Brain pericyte (primary cell): ENCODE results near the gene FKBP6.
"Not testable (repeated sequence)": the region's sequence is repeated elsewhere in the genome, so short reads cannot be mapped to it uniquely, and the experiment has no call there.

ENCODE experiments used
- DNase-seq: peaks from one replicate; pipeline ENCODE4 v3.0.0-alpha.2; 2012; ENCODE audit warnings: low read depth, low spot score

Gene FKBP6

DNA sequence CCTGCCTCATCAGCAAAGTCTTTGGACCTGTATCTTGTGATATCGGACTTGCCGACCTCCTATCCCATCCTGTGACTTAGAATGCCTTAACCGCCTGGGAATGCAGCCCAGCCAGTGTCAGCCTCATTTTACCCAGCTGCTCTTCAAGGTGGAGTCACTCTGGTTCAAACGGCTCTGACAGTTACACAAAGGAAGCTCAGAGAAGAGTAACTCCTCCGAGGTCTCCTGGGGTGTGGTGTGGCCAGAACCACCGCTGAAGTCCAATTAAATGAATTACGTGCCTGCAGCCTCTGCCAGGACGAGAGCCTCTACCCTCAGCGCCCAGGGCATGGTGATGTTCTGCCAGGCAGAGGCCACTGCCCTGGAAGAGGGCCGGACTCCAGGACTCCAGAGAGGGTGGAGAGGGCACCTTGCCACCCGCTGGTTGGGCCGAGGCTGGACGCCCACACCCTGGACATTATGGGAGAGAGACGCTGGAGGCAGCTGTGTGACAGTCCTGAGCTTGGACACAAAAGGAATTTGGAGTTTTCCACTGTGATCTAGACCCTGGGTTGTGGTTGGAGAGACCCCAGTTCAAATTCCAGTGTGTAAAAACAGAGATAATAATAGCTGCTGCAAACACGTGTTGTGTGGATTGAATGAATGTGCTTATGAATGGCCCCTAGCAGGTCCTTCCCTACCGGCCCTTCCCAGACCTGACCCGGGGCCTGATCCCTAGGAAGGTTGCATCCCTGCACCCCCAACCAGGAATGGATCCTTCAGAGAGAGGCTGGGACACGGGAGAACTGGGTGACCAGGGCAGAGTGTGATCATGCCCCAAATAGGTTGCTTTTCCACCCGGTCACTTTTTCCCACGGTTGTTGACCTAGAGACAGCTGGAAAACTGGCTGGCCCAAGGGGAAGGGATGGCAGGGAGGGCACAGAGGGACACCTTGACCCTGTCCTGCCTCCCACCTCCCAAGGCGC, 67.9 kb downstream of the FKBP6 start:
- DNase-seq: no peak

DNA sequence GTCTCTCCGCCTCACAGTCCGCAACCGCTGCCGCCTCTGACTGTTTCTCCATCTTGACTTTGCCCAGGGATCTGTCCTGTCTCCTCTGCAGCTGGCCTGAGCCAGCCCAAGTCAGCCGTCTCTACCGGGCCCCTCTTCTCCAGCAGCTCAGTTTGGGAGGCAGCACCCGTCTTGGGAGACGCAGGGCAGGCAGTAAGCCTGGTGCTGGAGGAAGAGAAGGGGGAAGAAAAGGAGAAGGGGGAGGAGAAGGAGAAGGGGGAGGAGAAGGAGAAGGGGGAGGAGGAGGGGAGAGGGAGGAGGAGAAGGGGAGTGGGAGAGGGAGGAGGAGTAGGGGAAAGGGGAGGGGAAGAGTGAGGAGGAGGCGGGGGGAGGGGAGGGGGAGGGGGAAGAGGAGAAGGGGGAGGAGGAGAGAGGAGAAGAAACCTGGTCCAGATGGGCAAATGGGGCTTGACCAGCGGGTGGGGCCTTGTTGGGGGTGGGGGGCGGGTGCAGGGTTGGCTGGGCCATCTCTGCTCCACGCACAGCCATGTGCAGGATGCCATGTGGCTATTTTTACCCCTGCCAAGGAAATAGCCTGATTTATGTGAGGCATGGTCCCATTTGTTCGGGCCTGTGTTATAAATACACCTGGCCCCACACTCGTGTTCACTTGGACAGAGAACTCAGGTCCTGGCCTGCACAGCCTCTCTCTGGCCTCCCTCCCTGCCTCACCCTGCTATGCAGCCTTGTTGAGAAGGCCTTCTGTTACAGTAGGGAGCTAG, 69.7 kb downstream of the FKBP6 start:
- DNase-seq: no peak

DNA sequence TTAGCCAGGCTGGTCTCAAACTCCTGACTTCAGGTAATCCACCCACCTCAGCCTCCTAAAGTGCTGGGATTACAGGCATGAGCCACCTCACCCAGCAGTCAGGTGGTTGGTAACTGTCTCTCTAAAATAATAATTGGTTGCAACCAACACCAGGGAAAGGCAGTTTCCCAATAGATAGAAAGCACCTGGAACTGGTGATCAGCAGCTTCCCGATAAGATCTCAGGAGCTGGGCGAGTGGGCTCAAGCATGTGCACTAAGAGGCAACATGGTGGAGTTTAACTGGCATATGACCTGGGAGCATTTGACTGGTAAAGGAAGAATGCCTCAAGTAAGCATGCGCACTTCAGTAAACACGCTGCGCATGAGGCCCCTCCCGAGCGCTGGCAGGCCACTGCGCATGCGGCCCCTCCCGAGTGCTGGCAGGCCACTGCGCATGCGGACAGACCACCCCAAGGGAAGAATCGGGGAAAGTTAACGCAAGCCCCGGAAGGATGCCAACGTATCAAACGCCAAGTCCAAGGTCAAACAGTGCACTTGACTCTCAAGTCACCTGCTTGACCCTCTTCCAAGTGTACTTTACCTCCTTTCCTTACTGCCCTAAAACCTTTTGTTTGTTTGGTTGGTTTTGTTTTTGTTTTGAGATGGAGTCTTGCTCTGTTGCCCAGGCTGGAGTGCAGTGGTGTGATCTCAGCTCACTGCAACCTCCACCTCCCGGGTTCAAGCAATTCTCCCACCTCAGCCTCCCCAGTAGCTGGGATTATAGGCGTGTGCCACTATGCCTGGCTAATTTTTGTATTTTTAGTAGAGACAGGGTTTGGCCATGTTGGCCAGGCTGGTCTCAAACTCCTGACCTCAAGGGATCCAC, 71.5 kb downstream of the FKBP6 start:
- peak; percentile 38 for DNase-seq

DNA sequence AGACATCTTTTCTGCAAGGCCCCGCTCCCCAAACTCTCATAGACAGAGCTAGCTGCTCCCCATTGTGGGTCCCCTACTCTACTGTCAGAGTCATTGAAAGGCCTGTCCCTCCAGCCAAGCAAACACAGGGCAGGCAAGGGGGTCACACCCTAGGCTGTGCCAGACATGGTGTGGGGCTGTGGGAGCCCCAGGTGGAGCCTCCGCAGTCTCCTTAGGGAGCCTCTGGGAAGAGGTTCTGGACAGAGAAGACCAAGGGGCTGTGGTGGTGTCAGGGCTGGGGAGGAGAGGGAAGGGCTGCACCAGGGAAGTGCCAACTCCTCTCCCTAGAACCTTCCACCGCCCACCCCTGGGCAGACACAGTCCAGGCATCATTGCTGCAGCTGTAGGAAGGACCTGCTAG, 76.9 kb downstream of the FKBP6 start:
- not testable (repeated sequence) for DNase-seq
